ENCODE results near the gene TRAF3. TPM values are rescaled to one million over a fixed set of nuclear protein-coding genes. Genes with fewer than 3 reads are reported as not detected.
"Not testable (repeated sequence)": the region's sequence is repeated elsewhere in the genome, so short reads cannot be mapped to it uniquely, and the experiment has no call there.

The TRAF3 gene
- total and polyA plus RNA-seq, 4 donors: 2.1 to 12.0 (median 5.2) TPM

DNA sequence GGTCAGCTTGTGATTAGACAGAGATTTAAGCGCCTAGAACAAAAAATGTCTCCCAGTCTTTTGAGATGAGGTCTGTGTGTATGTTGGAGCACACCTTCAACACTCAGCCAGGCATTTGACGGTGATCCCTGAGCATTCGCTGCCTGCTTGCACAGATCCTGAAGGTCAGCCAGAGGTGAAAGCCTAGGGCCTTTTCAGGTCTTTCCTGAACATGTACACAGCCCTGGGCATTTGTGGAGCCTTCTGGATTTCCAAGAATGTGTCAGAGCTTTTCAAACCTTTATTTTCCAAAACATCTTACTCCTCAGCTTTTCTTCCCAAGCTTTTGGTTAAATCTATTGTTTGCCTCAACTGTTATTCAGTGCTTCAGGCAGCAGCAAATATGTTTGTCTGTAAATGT is 86.1 kb downstream of the TRAF3 start:
- no peak overlapping the region for H3K9ac ChIP-seq (ENCODE audit: low read depth in 1 of 2, low read length in 2 of 2)
- H3K4me3 ChIP-seq (ENCODE audit: low read depth in 1 of 3, low read length in 3 of 3): no peak overlapping the region
- no peaks in the 10 kb centered on the region for H3K36me3 ChIP-seq (ENCODE audit: control insufficient read depth in 4 of 4, insufficient read depth in 3 of 4, low read depth in 1 of 4, low read length in 3 of 4)
- no peak overlapping the region for H3K27ac ChIP-seq (ENCODE audit: low read depth in 1 of 2, low read length in 2 of 2)
- H3K27me3 ChIP-seq (ENCODE audit: control insufficient read depth in 4 of 4, insufficient read depth in 4 of 4, low read length in 3 of 4): no peaks in the 10 kb centered on the region
- no peaks in the 10 kb centered on the region for H3K9me3 ChIP-seq (ENCODE audit: control insufficient read depth in 4 of 4, low read length in 3 of 4)
- WGBS: 58% methylated on average over 3 of the region's 3 CpGs
- peaks cover 0 to 6% (median under 1%) of the 10 kb centered on the region in 4 donors for H3K4me1 ChIP-seq (ENCODE audit: control insufficient read depth in 4 of 4, insufficient read depth in 4 of 4, low read length in 3 of 4)
- DNase-seq (ENCODE audit: low spot score): no peak
- no peak for TF ChIP-seq HNF4A (conservative IDR thresholded peaks at IDR 0.05)
- TF ChIP-seq NR2F2 (IDR thresholded peaks at IDR 0.05): no peak
- TF ChIP-seq FOXA2 (IDR thresholded peaks at IDR 0.05): no peak
- TF ChIP-seq RXRA (IDR thresholded peaks at IDR 0.05): peak in 1 of 2 donors; percentile 9
- TF ChIP-seq SP1 (IDR thresholded peaks at IDR 0.05): no peak
- no peak for TF ChIP-seq RAD21 (IDR thresholded peaks at IDR 0.05)
- no peak for TF ChIP-seq ZBTB33 (IDR thresholded peaks at IDR 0.05)

- H3K4me1 ChIP-seq (ENCODE audit: control insufficient read depth in 4 of 4, insufficient read depth in 4 of 4, low read length in 3 of 4): peaks cover 3 to 13% (median 8%) of the 10 kb centered on the region in 4 donors
- not testable (repeated sequence) for H3K27ac ChIP-seq (ENCODE audit: low read depth in 1 of 2, low read length in 2 of 2); H3K9ac ChIP-seq (ENCODE audit: low read depth in 1 of 2, low read length in 2 of 2); H3K4me3 ChIP-seq (ENCODE audit: low read depth in 1 of 3, low read length in 3 of 3); H3K27me3 ChIP-seq (ENCODE audit: control insufficient read depth in 4 of 4, insufficient read depth in 4 of 4, low read length in 3 of 4); H3K9me3 ChIP-seq (ENCODE audit: control insufficient read depth in 4 of 4, low read length in 3 of 4); DNase-seq (ENCODE audit: low spot score); H3K36me3 ChIP-seq (ENCODE audit: control insufficient read depth in 4 of 4, insufficient read depth in 3 of 4, low read depth in 1 of 4, low read length in 3 of 4)
- WGBS: 94% methylated on average over 4 of the region's 4 CpGs
These were observed 88.7 kb downstream of the TRAF3 start for GRCh38 chr14:102865916-102866315.

GRCh38 chr14:102866982-102867761 is 89.9 kb downstream of the TRAF3 start:
- Histone ChIP-seq H3K27ac (ENCODE audit: low read depth in 1 of 2, low read length in 2 of 2) (no peak overlapping the region), H3K9me3 (ENCODE audit: control insufficient read depth in 4 of 4, low read length in 3 of 4) (no peaks in the 10 kb centered on the region), H3K27me3 (ENCODE audit: control insufficient read depth in 4 of 4, insufficient read depth in 4 of 4, low read length in 3 of 4) (no peaks in the 10 kb centered on the region), H3K9ac (ENCODE audit: low read depth in 1 of 2, low read length in 2 of 2) (no peak overlapping the region), H3K4me1 (ENCODE audit: control insufficient read depth in 4 of 4, insufficient read depth in 4 of 4, low read length in 3 of 4) (peaks cover 8 to 26% (median 20%) of the 10 kb centered on the region in 4 donors), H3K4me3 (ENCODE audit: low read depth in 1 of 3, low read length in 3 of 3) (no peak overlapping the region), H3K36me3 (ENCODE audit: control insufficient read depth in 4 of 4, insufficient read depth in 3 of 4, low read depth in 1 of 4, low read length in 3 of 4) (no peaks in the 10 kb centered on the region)
- 96% methylated on average over 9 of the region's 9 CpGs for WGBS
- no peak for DNase-seq (ENCODE audit: low spot score)
- TF ChIP-seq ATF3 (IDR thresholded peaks at IDR 0.05) (no peak), EGR1 (IDR thresholded peaks at IDR 0.05; ENCODE audit: low read depth in 2 of 2) (no peak), TAF1 (conservative IDR thresholded peaks at IDR 0.05) (no peak), SP1 (IDR thresholded peaks at IDR 0.05) (no peak), NR2F2 (IDR thresholded peaks at IDR 0.05) (no peak), MAX (IDR thresholded peaks at IDR 0.05) (no peak)

All from liver (tissue), 9 donors.